Femur (tissue), 1 donor: ENCODE measurements around the gene NONO.
"Not testable (repeated sequence)": the region's sequence is repeated elsewhere in the genome, so short reads cannot be mapped to it uniquely, and the experiment has no call there.

Experiments used
- DNase-seq: peaks from one replicate; pipeline ENCODE4 v3.0.0-alpha.2; 2017

Gene NONO

GRCh38 chrX:71283403-71284143, at the start of gene NONO:
TSS of gene NONO (plus strand) at chrX:71283635. CDS start at chrX:71290638, 7,003 bp downstream.
- DNase-seq = peak; percentile 94

- no peak for DNase-seq
Measured at GRCh38 chrX:71235482-71235881, 48.0 kb upstream of the NONO start.

DNA sequence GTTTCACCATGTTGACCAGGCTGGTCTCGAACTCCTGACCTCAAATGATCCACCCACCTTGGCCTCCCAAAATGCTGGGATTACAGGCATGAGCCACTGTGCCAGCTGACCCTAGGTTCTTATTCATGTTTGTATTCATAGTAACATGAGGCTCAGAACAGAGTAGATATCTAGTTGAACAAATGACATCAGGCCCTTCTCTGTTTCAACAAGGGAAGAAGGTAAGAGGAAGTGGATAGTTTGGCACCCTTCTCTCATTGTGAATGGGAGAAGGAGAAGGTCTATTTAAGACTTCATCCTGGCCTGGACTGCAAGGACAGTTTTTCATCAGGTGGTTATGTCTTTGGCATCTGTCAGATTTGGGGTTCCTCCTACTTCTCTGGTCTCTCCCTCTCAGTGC, 46.6 kb upstream of the NONO start:
- no peak for DNase-seq

DNA sequence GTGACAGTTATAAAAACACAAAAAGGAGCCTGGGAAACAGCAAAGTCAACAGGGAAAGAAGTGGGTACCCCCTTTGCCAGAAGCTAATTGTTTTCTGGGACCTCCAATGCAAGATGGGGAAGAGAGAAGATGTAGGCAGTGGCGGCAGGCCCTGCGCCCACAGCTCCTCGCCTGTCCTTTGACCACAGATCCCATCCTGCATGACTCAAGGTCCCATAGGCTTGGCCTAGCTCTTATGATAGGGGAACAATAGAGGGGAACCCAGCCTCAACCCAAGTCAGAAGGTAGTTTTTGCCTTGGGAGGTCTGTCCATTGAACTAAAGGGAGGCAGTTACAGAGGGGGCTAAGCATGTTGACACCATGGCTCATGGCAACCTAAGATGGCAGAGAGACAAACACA, 43.7 kb upstream of the NONO start:
- DNase-seq = no peak

- no peak for DNase-seq
Measured at GRCh38 chrX:71241301-71241700, 42.1 kb upstream of the NONO start.

DNA sequence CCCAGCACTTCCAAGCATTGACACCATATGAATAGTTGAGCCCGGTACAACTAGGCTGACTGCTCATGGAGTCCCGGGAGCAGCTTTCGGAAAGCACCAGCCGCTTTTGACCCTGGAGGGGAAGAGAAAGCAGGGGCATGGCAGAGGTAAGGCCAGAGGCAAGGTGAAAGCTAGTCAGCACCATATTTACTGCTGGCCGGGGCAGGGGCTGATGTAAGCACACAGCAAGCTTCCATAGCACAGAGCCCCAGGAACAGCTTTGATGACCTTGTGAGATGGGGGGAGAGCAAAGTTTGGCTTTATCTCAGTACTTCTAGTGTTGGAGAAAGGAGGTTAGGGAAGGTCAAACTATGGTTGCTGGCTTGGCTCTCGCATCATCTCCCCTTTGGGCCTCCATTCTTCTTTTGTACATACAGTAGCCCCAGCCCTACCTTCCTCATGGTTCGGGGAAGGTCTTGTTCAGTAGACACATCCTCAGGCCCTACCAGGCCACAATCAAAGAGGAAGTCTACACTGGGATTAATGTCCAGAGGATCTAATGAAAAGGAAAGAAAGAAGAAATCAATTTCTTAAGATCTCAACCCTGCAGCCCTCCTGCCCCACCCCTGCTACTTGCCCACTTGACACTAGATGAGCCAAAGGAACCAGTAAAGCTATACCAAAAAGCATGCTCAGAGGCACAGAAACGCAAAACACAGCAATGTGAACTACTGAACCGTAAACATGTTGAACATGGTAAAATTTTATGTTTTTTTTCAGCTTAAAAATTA, 38.9 kb upstream of the NONO start:
- no peak for DNase-seq

GRCh38 chrX:71245159-71245558, 38.3 kb upstream of the NONO start:
- DNase-seq = no peak

- no peak for DNase-seq
Measured at GRCh38 chrX:71250841-71251240, 32.6 kb upstream of the NONO start.

GRCh38 chrX:71251466-71251973, 31.9 kb upstream of the NONO start:
- no peak for DNase-seq

DNA sequence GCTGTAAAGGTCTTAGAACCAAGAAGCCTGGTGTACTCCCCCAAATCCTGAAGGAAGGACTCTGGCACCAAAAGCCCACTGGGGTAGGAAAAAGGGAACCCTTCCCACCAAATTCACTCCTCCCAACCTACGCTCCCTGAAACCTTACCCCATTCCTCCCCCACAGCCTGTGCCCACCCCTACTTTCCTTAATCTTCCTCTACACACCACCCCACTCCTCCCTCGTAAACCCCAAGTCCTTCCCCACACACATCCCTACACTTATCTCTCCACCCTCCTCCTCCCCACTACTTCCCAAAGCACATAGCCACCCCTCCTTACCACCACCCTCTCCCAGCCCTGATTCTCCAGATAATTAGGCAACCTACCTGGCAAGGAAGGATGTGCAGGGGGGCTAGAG, 31.2 kb upstream of the NONO start:
- no peak for DNase-seq

DNA sequence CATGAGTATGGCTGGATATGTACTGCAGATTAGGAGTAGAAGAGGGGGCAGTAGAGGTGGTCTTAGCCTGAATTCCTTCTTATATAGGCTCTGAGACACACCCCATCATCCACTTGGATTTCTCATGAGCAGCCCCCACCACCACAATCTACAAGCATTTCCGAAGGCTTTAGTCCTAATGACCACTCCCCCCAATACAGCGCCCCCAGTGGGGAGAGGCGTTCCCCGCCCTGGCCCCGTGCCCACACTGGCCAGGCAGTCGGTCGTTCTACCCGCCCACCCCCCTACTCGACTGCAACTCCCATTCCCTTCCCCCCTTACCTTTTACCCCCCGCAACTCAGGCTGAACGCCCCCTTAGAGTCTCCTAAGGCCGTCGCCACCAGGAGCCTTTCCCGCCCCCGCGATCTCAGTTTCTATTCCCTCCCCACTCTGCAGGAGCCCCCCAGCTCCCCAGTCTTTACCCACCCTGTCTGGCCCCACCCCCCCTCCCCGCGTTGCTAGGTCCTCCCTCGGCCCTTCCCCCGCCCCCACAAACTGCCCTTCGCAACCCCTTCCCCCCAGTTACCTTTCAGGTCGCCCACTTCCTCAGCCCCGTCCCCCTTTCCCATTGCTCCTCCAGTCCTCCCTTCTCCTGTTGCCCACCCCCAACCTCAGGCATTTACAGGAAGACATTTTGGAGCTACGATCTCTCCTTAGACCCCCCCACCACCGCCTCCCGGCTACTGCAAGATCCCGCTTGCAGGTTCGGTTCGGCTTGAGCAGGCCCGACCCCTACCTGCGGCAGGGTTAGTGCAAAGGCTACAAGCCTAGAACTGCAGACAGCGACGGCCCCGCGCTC, 30.0 kb upstream of the NONO start:
- DNase-seq = peak; percentile 64

DNA sequence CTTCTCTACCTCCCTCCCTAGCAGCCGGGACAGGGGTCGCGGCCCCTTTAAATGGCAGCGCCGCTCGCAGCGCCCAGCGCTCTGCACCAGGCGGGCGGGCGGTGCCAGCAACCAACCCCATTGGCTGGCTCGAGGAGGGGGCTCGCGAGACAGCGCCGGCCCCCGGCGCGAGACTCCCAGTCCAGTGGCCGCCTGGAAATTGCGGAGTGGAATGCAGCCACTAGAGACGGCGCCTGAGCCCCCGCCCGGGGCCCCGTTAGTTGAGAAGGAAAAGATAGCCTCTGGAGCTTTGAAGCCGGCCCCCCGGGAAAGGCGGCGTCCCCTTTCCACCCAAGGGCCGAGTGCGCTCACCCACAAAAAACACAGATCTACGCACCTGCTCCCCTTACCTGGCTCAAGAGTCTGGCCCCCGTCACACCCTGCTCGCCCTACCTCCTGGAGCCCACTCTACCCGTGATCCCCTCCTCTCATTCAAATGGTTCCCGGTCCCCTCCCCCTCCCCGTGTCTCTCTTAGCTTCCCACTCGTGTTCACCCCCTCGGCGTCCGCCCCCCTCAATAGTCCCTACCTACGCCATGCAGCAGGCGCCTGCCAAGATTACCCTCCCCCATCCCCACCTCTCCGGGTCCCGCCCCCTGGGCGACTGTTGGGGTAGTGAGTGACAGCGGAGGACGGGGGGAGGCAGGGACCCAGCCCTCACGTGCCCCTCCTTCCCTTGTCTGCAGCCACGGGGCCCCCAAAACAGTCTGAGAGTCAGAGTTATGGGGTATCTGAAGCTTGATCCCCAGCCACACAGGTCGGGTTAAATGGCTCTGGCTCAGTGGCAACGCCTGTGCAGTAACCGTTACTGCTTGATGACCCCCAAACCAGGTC, 29.1 kb upstream of the NONO start, which contains the start of gene ZMYM3:
Gene ZMYM3 (minus strand): TSS at position 49 of the 872 bp plus-strand sequence. CDS start 885 bp downstream, outside the sequence.
- peak; percentile 92 for DNase-seq

DNA sequence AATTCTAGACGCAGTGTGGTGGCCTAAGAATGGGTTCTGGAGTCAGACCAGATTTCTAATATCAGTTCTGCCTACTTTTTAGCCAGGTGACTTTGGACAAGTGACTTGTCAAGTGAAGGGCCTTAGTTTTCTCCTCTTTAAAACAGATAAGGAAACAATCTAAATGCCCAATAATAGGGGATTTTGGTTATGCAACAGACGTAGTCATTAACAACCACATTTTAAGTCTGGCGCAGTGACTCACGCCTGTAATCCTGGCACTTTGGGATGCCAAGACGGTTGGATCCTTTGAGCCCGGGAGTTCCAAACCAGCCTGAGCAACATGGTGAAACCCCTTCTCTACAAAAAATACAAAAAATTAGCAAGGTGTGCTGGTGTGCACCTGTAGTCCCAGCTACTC, 27.4 kb upstream of the NONO start:
- DNase-seq = no peak

DNA sequence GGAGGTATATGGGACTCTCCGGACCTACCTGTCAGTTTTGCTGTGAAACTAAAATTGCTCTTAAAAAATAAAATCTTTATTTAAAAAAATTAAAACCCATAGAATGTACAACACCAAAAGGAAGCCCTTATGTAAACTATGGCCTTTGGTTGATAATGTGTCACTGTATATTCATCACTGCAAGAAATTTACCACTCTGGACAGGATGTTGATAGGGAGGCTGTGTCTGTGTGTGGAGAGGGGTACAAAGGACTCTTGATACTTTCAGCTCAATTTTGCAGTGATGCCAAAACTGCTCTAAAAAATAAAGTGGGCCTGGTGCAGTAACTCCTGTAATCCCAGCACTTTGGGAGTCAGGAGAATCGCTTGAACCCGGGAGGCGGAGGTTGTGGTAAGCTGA, 26.6 kb upstream of the NONO start:
- DNase-seq = no peak

DNA sequence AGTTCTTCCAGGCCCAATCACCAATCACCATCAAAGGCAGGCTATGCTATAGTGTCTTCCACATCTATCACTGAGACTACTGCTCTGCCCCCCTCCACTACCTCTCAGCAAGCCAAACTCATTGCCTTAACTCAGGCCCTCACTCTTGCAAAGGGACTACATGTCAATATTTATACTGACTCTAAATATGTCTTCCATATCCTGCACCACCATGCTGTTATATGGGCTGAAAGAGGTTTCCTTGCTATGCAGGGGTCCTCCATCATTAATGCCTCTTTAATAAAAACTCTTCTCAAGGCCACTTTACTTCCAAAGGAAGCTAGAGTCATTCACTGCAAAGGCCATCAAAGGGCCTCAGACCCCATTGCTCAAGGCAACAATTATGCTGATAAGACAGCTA, 14.8 kb upstream of the NONO start:
- not testable (repeated sequence) for DNase-seq

- no peak for DNase-seq
Measured at GRCh38 chrX:71269801-71270395, 13.5 kb upstream of the NONO start.

GRCh38 chrX:71272313-71272712, 11.1 kb upstream of the NONO start:
- not testable (repeated sequence) for DNase-seq

GRCh38 chrX:71281300-71281699, 2.1 kb upstream of the NONO start:
- DNase-seq = not testable (repeated sequence)

DNA sequence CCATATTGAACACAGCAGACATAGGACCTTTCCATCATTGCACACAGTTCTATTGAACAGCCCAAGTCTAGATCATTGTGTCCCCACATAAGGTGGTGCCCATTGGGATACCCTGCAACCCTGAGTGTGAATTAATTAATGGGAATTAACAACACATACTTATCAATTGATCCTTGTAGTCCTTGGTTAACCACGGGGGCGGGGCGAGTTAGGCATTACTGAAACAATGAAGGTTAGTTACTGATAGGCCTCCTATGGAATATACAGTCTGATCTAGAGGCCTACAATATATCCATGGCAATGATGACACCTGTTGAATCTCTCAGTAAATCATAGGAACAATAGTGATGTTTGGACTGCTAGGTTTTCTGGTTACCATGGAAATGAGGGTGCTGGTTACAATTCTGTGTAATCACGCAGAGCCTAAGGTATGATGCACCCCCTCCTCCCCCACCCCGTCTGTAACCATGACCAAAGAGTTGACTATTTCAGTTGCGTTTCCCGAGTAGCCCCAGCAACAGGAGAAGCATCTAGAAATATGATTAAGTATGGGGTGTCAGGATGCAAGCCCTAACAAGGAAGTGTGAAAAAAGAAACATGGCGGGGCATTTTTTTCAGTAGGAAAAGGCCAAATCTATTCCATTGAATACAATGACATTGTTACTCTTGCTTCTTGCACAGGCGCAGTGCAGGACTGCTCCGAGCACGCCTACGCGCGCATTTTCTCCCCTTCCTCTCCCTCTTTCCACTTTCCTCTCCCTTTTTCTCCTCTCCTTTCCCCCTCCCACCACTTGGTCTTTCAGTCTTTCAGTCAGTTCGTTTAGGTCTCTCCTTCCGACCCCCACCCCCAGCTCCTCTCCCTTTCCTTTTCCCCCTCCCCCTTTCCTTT, 677 bp upstream of the NONO start:
- DNase-seq = no peak

- DNase-seq = no peak
Measured at GRCh38 chrX:71285929-71286328, 2.5 kb downstream of the NONO start.

DNA sequence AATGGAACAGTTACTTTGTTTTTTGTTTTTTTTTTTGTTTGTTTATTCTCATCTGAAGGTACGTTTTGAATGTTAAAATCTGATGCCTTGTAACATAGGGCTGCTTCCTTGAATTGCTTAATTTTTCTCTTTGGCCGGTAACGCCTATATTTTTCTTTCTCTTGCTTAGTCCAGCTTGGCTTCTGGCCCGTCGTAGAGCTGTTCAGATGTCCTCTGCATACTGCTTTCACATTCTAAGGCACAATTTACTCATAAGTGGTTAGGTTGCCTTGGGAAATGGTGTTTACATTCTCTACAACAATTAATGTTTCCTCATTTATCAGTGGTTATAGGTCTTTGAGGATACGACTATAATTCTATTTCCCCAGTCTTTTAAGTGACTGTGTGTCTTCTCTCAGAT, 7.9 kb downstream of the NONO start:
- no peak for DNase-seq
